SK-N-SH (cell line): ENCODE measurements around the gene ATIC. TPM values are rescaled to one million over a fixed set of nuclear protein-coding genes. Genes with fewer than 3 reads are reported as not detected.

Experiments used
- CTCF ChIA-PET: fragments of 300-600, 350-600 bp; formaldehyde crosslinking; extraction: SDS; loops from one replicate; lab custom pipeline; 2021; lab: Yijun Ruan, JAX
- POLR2A ChIA-PET: fragments of 350-600 bp; sonication (Branson Sonifier 250); formaldehyde crosslinking; extraction: SDS; loops from one replicate; lab custom pipeline; 2020; ENCODE audit warnings: antibody characterized with exemption, inconsistent platforms; lab: Yijun Ruan, JAX
- DNase-seq: peaks from one replicate; pipeline ENCODE4 v3.0.0; 2012
- H2AFZ ChIP-seq: fragments of 200-600 bp; sonication (generic); 2 replicates; pipeline ENCODE4 v1.8.1; 2016; ENCODE audit warnings: antibody characterized with exemption, mild to moderate bottlenecking, low read depth
- H3F3A ChIP-seq: fragments of 200-600 bp; sonication (generic); replicated peaks from 2 replicates; pipeline ENCODE3; 2016; ENCODE audit warnings: antibody characterized with exemption, mild to moderate bottlenecking; ENCODE audit not compliant: insufficient read depth
- H3K27ac ChIP-seq, 2 experiments: fragments of 200-500 bp in 1 of 2; fragments of 200-600 bp in 1 of 2; sonication (Bioruptor generic) in 1 of 2; sonication (generic), shearing (Covaris generic) in 1 of 2; 2 replicates each; pipeline versions ENCODE4 v1.5.1 to v1.6.1; 2014 to 2016; ENCODE audit warnings: low read depth in 2 of 2, inconsistent platforms in 1 of 2, low read length in 1 of 2, mild to moderate bottlenecking in 1 of 2, mixed read lengths in 1 of 2
- H3K27me3 ChIP-seq: fragments of 200-600 bp; sonication (generic), shearing (Covaris generic); 2 replicates; pipeline ENCODE4 v1.6.1; 2016; ENCODE audit warnings: mixed run types; ENCODE audit not compliant: insufficient read depth
- H3K36me3 ChIP-seq, 2 experiments: fragments of 200-500 bp in 1 of 2; fragments of 200-600 bp in 1 of 2; sonication (Bioruptor generic) in 1 of 2; sonication (generic) in 1 of 2; replicated peaks in 1 of 2; 2 replicates each; pipeline versions ENCODE3 to v1.5.1; 2014 to 2016; ENCODE audit warnings: low read length in 1 of 2, mild to moderate bottlenecking in 1 of 2; ENCODE audit not compliant: insufficient read depth in 2 of 2, control insufficient read depth in 1 of 2
- H3K4me1 ChIP-seq, 2 experiments: fragments of 200-500 bp in 1 of 2; fragments of 200-600 bp in 1 of 2; sonication (Bioruptor generic) in 1 of 2; sonication (generic), shearing (Covaris generic) in 1 of 2; 2 replicates each; pipeline versions ENCODE4 v1.5.1 to v1.6.1; 2014 to 2016; ENCODE audit warnings: low read depth in 1 of 2, low read length in 1 of 2, mixed run types in 1 of 2; ENCODE audit not compliant: insufficient read depth in 2 of 2, control insufficient read depth in 1 of 2
- H3K4me2 ChIP-seq: fragments of 200-600 bp; sonication (generic), shearing (Covaris generic); 2 replicates; pipeline ENCODE4 v1.6.1; 2017; ENCODE audit warnings: mixed run types
- H3K4me3 ChIP-seq, 2 experiments: fragments of 200-500 bp in 1 of 2; fragments of 200-600 bp in 1 of 2; sonication (Bioruptor generic) in 1 of 2; sonication (generic), shearing (Covaris generic) in 1 of 2; 2 replicates each; pipeline versions ENCODE4 v1.5.1 to v1.8.1; 2014 to 2016; ENCODE audit warnings: low read depth in 2 of 2, inconsistent platforms in 1 of 2, low read length in 1 of 2, mild to moderate bottlenecking in 1 of 2, mixed read lengths in 1 of 2, moderate library complexity in 1 of 2
- H3K79me2 ChIP-seq: fragments of 200-600 bp; sonication (generic); 2 replicates; pipeline ENCODE4 v1.8.1; 2017; ENCODE audit warnings: mild to moderate bottlenecking; ENCODE audit not compliant: insufficient read depth
- H3K9ac ChIP-seq: fragments of 200-600 bp; sonication (generic); 2 replicates; pipeline ENCODE4 v1.6.1; 2017; ENCODE audit warnings: mixed run types
- H3K9me2 ChIP-seq: fragments of 200-600 bp; sonication (generic); 2 replicates; pipeline ENCODE4 v1.6.1; 2017; ENCODE audit warnings: mixed run types
- H3K9me3 ChIP-seq: fragments of 200-600 bp; sonication (generic); 2 replicates; pipeline ENCODE4 v1.6.1; 2017; ENCODE audit warnings: mixed run types, mild to moderate bottlenecking, moderate library complexity
- H4K20me1 ChIP-seq: fragments of 200-600 bp; sonication (generic); 2 replicates; pipeline ENCODE4 v1.6.1; 2017; ENCODE audit warnings: mild to moderate bottlenecking, mixed run types; ENCODE audit not compliant: insufficient read depth
- CHD2 ChIP-seq: fragments of 150-350 bp; IDR thresholded peaks from 2 replicates; pipeline ENCODE4 v1.6.1; 2018; ENCODE audit warnings: low read length; ENCODE audit not compliant: partially characterized antibody
- GABPA ChIP-seq: IDR thresholded peaks from 2 replicates; pipeline ENCODE4 v1.4.0; 2012; ENCODE audit warnings: low read depth, mild to moderate bottlenecking
- IRF3 ChIP-seq: fragments of 150-350 bp; IDR thresholded peaks from 2 replicates; pipeline ENCODE4 v1.6.1; 2016; ENCODE audit warnings: mild to moderate bottlenecking, low read depth, low read length
- JUND ChIP-seq: IDR thresholded peaks from 2 replicates; pipeline ENCODE4 v1.4.0; 2012
- MXI1 ChIP-seq: IDR thresholded peaks from 2 replicates; pipeline ENCODE4 v1.6.1; 2012; ENCODE audit warnings: mild to moderate bottlenecking, low read depth, low read length, improper control_type of control experiment
- NFIC ChIP-seq: IDR thresholded peaks from 2 replicates; pipeline ENCODE4 v1.4.0; 2012; ENCODE audit warnings: borderline replicate concordance
- PBX3 ChIP-seq: IDR thresholded peaks from 2 replicates; pipeline ENCODE4; 2012
- POLR2AphosphoS5 ChIP-seq: IDR thresholded peaks from 2 replicates; pipeline ENCODE4 v1.6.1; 2012; ENCODE audit warnings: low read depth, low read length
- RCOR1 ChIP-seq: fragments of 150-350 bp; IDR thresholded peaks from 2 replicates; pipeline ENCODE4 v1.6.1; 2017; ENCODE audit warnings: antibody characterized with exemption, low read length
- RXRA ChIP-seq: IDR thresholded peaks from 2 replicates; pipeline ENCODE4 v1.4.0; 2012; ENCODE audit warnings: low read depth, mild to moderate bottlenecking, borderline replicate concordance
- SMC3 ChIP-seq: IDR thresholded peaks from 2 replicates; pipeline ENCODE4 v1.6.1; 2012; ENCODE audit warnings: low read depth, low read length, improper control_type of control experiment
- TEAD4 ChIP-seq: IDR thresholded peaks from 2 replicates; pipeline ENCODE4 v1.4.0; 2012; ENCODE audit warnings: mild to moderate bottlenecking, borderline replicate concordance; ENCODE audit not compliant: insufficient read depth
- WGBS: methylation state at CpG from one replicate; pipeline ENCODE4 v1.1.6; 2017; ENCODE audit warnings: low lambda C conversion rate; 5-methylcytosine and 5-hydroxymethylcytosine counted together
- polyA plus RNA-seq, 3 experiments: library from polyadenylated mRNA; depleted of rRNA; stranded (reverse); fragments of >200 nt; gene quantifications; 2 replicates each; pipeline ENCODE4 v1.2.3, GENCODE V29; 2012

ATIC gene
- polyA plus RNA-seq, 1 of the 3 experiments (the other 2 are of a cell fraction): 108 TPM

- Histone ChIP-seq H2AFZ (no peak overlapping the region), H4K20me1 (peaks cover 76% of the 10 kb centered on the region), H3K4me2 (no peak overlapping the region), H3K27ac (peak overlapping the region in 1 of 2 experiments; percentile 57; a peak in 2 of 4 replicates), H3K9me2 (no peaks in the 10 kb centered on the region), H3K4me1 (peaks cover 0 to 3% of the 10 kb centered on the region in 2 experiments; a peak in 3 of 4 replicates)
- 91% methylated on average over 10 of the region's 10 CpGs for WGBS
- POLR2A ChIA-PET: interaction anchor here (0.6 kb wide), 1 partner anchor 72 kb away, joined by 3 read pairs; no protein-coding TSS in a partner anchor
- TF ChIP-seq POLR2AphosphoS5: no peak
- no peak for TF ChIP-seq MXI1
- no peak for TF ChIP-seq PBX3
- no peak for TF ChIP-seq GABPA
- TF ChIP-seq, all 33 proteins: peak for 0
- H3K36me3 ChIP-seq: peaks cover 83 to 98% of the 10 kb centered on the region in 2 experiments
- no peak overlapping the region for H3K9ac ChIP-seq
- CTCF ChIA-PET: interaction anchor here (1.1 kb wide), 1 partner anchor 404 kb away, joined by 4 read pairs; no protein-coding TSS in a partner anchor
- no peak overlapping the region for H3K4me3 ChIP-seq
- no peaks in the 10 kb centered on the region for H3K9me3 ChIP-seq
- no peak for DNase-seq
- H3K27me3 ChIP-seq: no peaks in the 10 kb centered on the region
- H3K79me2 ChIP-seq: peaks cover 11% of the 10 kb centered on the region
- peaks cover 98% of the 10 kb centered on the region for H3F3A ChIP-seq
Observed at GRCh38 chr2:215364157-215365155, 52.6 kb downstream of the ATIC start.

GRCh38 chr2:215365184-215365658 is 53.4 kb downstream of the ATIC start:
- H3K27ac ChIP-seq: peak overlapping the region in 1 of 2 experiments; percentile 57; a peak in 2 of 4 replicates

GRCh38 chr2:215366440-215367032 is 54.7 kb downstream of the ATIC start:
- H3K9ac ChIP-seq: no peak overlapping the region
- no peaks in the 10 kb centered on the region for H3K9me2 ChIP-seq
- no peak overlapping the region for H2AFZ ChIP-seq
- no peaks in the 10 kb centered on the region for H3K9me3 ChIP-seq
- 99% methylated on average over 4 of the region's 4 CpGs for WGBS
- H3K4me1 ChIP-seq: peaks cover 0 to 3% of the 10 kb centered on the region in 2 experiments; a peak in 3 of 4 replicates
- H3K36me3 ChIP-seq: peaks cover 84 to 98% of the 10 kb centered on the region in 2 experiments
- ChIA-PET CTCF (no interaction called here), POLR2A (no interaction called here)
- H3K4me3 ChIP-seq: no peak overlapping the region
- peak overlapping the region in 1 of 2 experiments; percentile 57; a peak in 2 of 4 replicates for H3K27ac ChIP-seq
- H3F3A ChIP-seq: peaks cover 98% of the 10 kb centered on the region
- no peak overlapping the region for H3K4me2 ChIP-seq
- peaks cover 24% of the 10 kb centered on the region for H3K79me2 ChIP-seq
- H3K27me3 ChIP-seq: no peaks in the 10 kb centered on the region
- DNase-seq: no peak
- peaks cover 87% of the 10 kb centered on the region for H4K20me1 ChIP-seq
- TF ChIP-seq NFIC (no peak), JUND (no peak), GABPA (no peak), PBX3 (no peak), IRF3 (no peak), CHD2 (no peak), SMC3 (no peak), TEAD4 (no peak), RCOR1 (no peak)

More at GRCh38 chr2:215365184-215365658, 53.4 kb downstream of the ATIC start:
- Histone ChIP-seq H3K4me3 (no peak overlapping the region), H3K4me2 (no peak overlapping the region), H3K9me2 (no peaks in the 10 kb centered on the region), H2AFZ (no peak overlapping the region), H3K36me3 (peaks cover 87 to 98% of the 10 kb centered on the region in 2 experiments), H3K9ac (no peak overlapping the region), H3K27me3 (no peaks in the 10 kb centered on the region), H3K79me2 (peaks cover 16% of the 10 kb centered on the region)
- CTCF ChIA-PET: interaction anchor here (1.1 kb wide), 1 partner anchor 405 kb away, joined by 4 read pairs; no protein-coding TSS in a partner anchor
- no peak for TF ChIP-seq RXRA
- TF ChIP-seq, all 33 proteins: peak for 0
- peaks cover 82% of the 10 kb centered on the region for H4K20me1 ChIP-seq
- 65% methylated on average over 4 of the region's 4 CpGs for whole genome bisulfite sequencing
- peaks cover 98% of the 10 kb centered on the region for H3F3A ChIP-seq
- H3K9me3 ChIP-seq: no peaks in the 10 kb centered on the region
- H3K4me1 ChIP-seq: peaks cover 0 to 3% of the 10 kb centered on the region in 2 experiments; a peak in 3 of 4 replicates
- DNase-seq: no peak
- POLR2A ChIA-PET: no interaction called here
